ENCODE data around the gene EXTL1. TPM values are rescaled to one million over a fixed set of nuclear protein-coding genes. Genes with fewer than 3 reads are reported as not detected.
A peak's percentile ranks its signal among the peaks of the same experiment; 100 is the strongest.

Gene EXTL1
- total RNA-seq, 1 experiment from 2014 or later, result 0.06 TPM

GRCh38 chr1:25997828-25998761 lies 23.5 kb upstream of the EXTL1 start, which contains the start of gene PAFAH2:
PAFAH2 (minus strand) TSS chr1:25998063; CDS start chr1:25990816, 7,247 bp downstream.
- DNase-seq (ENCODE audit: low read depth), result peak; percentile 99

- no peak for DNase-seq (ENCODE audit: low read depth)
These were observed 22.4 kb upstream of the EXTL1 start for GRCh38 chr1:25999041-25999800.

GRCh38 chr1:26003262-26003661 lies 18.3 kb upstream of the EXTL1 start:
- no peak for DNase-seq (ENCODE audit: low read depth)

- DNase-seq (ENCODE audit: low read depth), result no peak
These were observed 17.8 kb upstream of the EXTL1 start for GRCh38 chr1:26003756-26004155.

- DNase-seq (ENCODE audit: low read depth), result no peak
These were observed 16.0 kb upstream of the EXTL1 start for GRCh38 chr1:26005434-26006105.

- DNase-seq (ENCODE audit: low read depth), result no peak
These were observed 14.9 kb upstream of the EXTL1 start for GRCh38 chr1:26006710-26007109.

- peak; percentile 39 for DNase-seq (ENCODE audit: low read depth)
These were observed 11.7 kb upstream of the EXTL1 start for GRCh38 chr1:26009796-26010447.

- DNase-seq (ENCODE audit: low read depth), result no peak
These were observed 10.8 kb upstream of the EXTL1 start for GRCh38 chr1:26010825-26011224.

- DNase-seq (ENCODE audit: low read depth), result no peak
These were observed 8.7 kb upstream of the EXTL1 start for GRCh38 chr1:26012864-26013263.

- DNase-seq (ENCODE audit: low read depth), result no peak
These were observed 7.4 kb upstream of the EXTL1 start for GRCh38 chr1:26014179-26014578.

- DNase-seq (ENCODE audit: low read depth), result no peak
These were observed 6.2 kb upstream of the EXTL1 start for GRCh38 chr1:26015358-26015757.

GRCh38 chr1:26016258-26016952 lies 5.2 kb upstream of the EXTL1 start:
- no peak for DNase-seq (ENCODE audit: low read depth)

- DNase-seq (ENCODE audit: low read depth), result no peak
These were observed 4.5 kb upstream of the EXTL1 start for GRCh38 chr1:26016953-26017545.

GRCh38 chr1:26017606-26018005 lies 4.0 kb upstream of the EXTL1 start:
- DNase-seq (ENCODE audit: low read depth), result no peak

GRCh38 chr1:26019641-26020315 lies 1.8 kb upstream of the EXTL1 start:
- DNase-seq (ENCODE audit: low read depth), result peak; percentile 35

- DNase-seq (ENCODE audit: low read depth), result peak; percentile 46
These were observed 1.2 kb upstream of the EXTL1 start for GRCh38 chr1:26020330-26020768.

- DNase-seq (ENCODE audit: low read depth), result no peak
These were observed 481 bp upstream of the EXTL1 start for GRCh38 chr1:26020941-26021646.

- DNase-seq (ENCODE audit: low read depth), result no peak
These were observed 817 bp downstream of the EXTL1 start for GRCh38 chr1:26022404-26022779.

GRCh38 chr1:26023009-26023408 lies 1.4 kb downstream of the EXTL1 start:
- no peak for DNase-seq (ENCODE audit: low read depth)

All from Daoy (cell line).